ENCODE data around the gene ZFP36L1. TPM values are rescaled to one million over a fixed set of nuclear protein-coding genes. Genes with fewer than 3 reads are reported as not detected.

Gene ZFP36L1
- total RNA-seq, 1 experiment from 2014 or later: 304 TPM

GRCh38 chr14:68741839-68742470 lies 50.9 kb downstream of the ZFP36L1 start:
- Histone ChIP-seq H2AFZ (ENCODE audit: low read depth, low read length, poor library complexity, severe bottlenecking) (no peak overlapping the region), H3K4me2 (ENCODE audit: low read length) (no peak overlapping the region), H3K4me1 (ENCODE audit: control insufficient read depth in 1 of 2, insufficient read depth in 2 of 2, low read length in 2 of 2) (no peaks in the 10 kb centered on the region), H3K9me3 (ENCODE audit: control insufficient read depth in 1 of 2, insufficient read depth in 1 of 2, low read depth in 1 of 2, low read length in 2 of 2) (peaks cover 0 to 4% of the 10 kb centered on the region in 2 experiments; a peak in 1 of 4 replicates), H4K20me1 (ENCODE audit: insufficient read depth) (no peaks in the 10 kb centered on the region), H3K4me3 (replicated peaks in 1 of 2; ENCODE audit: low read depth in 1 of 2, low read length in 2 of 2) (no peak overlapping the region), H3K36me3 (ENCODE audit: control insufficient read depth in 1 of 2, insufficient read depth in 2 of 2, low read length in 2 of 2) (no peaks in the 10 kb centered on the region), H3K27me3 (ENCODE audit: insufficient read depth, low read length) (no peaks in the 10 kb centered on the region), H3K9me2 (ENCODE audit: insufficient read depth) (no peaks in the 10 kb centered on the region), H3K79me2 (ENCODE audit: insufficient read depth, low read length) (no peaks in the 10 kb centered on the region), H3K9ac (ENCODE audit: low read length) (no peak overlapping the region), H3K27ac (ENCODE audit: low read depth, low read length) (no peak overlapping the region)
- no TSS peak for BruUV-seq (replicated peaks)
- ChIA-PET CTCF (no interaction called here), RAD21 (ENCODE audit: low non-redundant PET in 1 of 2, low total read pairs in 2 of 2, uncharacterized antibody in 2 of 2, unreplicated experiment in 2 of 2) (no interaction called here), POLR2A (no interaction called here)
- TF ChIP-seq EZH2 (IDR thresholded peaks at IDR 0.05) (no peak), MAX (IDR thresholded peaks at IDR 0.05) (no peak), CTCF (IDR thresholded peaks at IDR 0.05 in 2 of 3, conservative IDR thresholded peaks at IDR 0.05 in 1 of 3; ENCODE audit: borderline replicate concordance in 1 of 3, insufficient read depth in 1 of 3, low read depth in 2 of 3, low read length in 2 of 3) (no peak)
- ATAC-seq (no peak), DNase-seq (ENCODE audit: low read depth, low spot score) (no peak)
- intact Hi-C loops (cut with micrococcal nuclease): no loop called here

DNA sequence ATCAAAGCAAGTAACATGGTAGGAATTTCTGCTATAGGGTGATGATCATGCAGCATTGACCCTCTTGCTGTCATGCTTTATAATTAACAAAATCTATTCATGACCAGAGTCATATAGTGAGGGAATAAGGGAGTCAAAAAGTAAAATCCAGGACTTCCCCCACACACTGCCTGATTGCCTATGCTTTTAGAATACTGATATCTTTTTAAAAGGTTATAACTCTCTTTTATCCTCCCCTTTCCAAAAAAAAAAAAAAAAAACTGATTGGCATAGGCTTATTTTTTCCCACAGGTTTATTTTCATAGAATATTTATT lies 51.4 kb downstream of the ZFP36L1 start:
- Histone ChIP-seq H3K4me1 (ENCODE audit: control insufficient read depth in 1 of 2, insufficient read depth in 2 of 2, low read length in 2 of 2) (no peaks in the 10 kb centered on the region; a peak in 1 of 4 replicates), H3K4me2 (ENCODE audit: low read length) (no peak overlapping the region), H3K9ac (ENCODE audit: low read length) (no peak overlapping the region), H3K27me3 (ENCODE audit: insufficient read depth, low read length) (no peaks in the 10 kb centered on the region), H3K4me3 (replicated peaks in 1 of 2; ENCODE audit: low read depth in 1 of 2, low read length in 2 of 2) (no peak overlapping the region), H3K27ac (ENCODE audit: low read depth, low read length) (no peak overlapping the region), H2AFZ (ENCODE audit: low read depth, low read length, poor library complexity, severe bottlenecking) (no peak overlapping the region), H4K20me1 (ENCODE audit: insufficient read depth) (no peaks in the 10 kb centered on the region), H3K79me2 (ENCODE audit: insufficient read depth, low read length) (no peaks in the 10 kb centered on the region), H3K9me3 (ENCODE audit: control insufficient read depth in 1 of 2, insufficient read depth in 1 of 2, low read depth in 1 of 2, low read length in 2 of 2) (peaks cover 0 to 4% of the 10 kb centered on the region in 2 experiments; a peak in 1 of 4 replicates), H3K36me3 (ENCODE audit: control insufficient read depth in 1 of 2, insufficient read depth in 2 of 2, low read length in 2 of 2) (no peaks in the 10 kb centered on the region), H3K9me2 (ENCODE audit: insufficient read depth) (no peaks in the 10 kb centered on the region)
- no TSS peak for BruUV-seq (replicated peaks)
- ChIA-PET POLR2A (no interaction called here), CTCF (no interaction called here), RAD21 (ENCODE audit: low non-redundant PET in 1 of 2, low total read pairs in 2 of 2, uncharacterized antibody in 2 of 2, unreplicated experiment in 2 of 2) (no interaction called here)
- intact Hi-C loops (cut with micrococcal nuclease): no loop called here
- DNase-seq (ENCODE audit: low read depth, low spot score) (no peak), ATAC-seq (no peak)
- TF ChIP-seq MAX (IDR thresholded peaks at IDR 0.05) (no peak), ZFX (IDR thresholded peaks at IDR 0.05) (no peak), POLR2A (IDR thresholded peaks at IDR 0.05; ENCODE audit: borderline replicate concordance, extremely low read depth, insufficient read depth, insufficient read length) (no peak), SRF (IDR thresholded peaks at IDR 0.05; ENCODE audit: low read depth) (no peak), ZNF274 (IDR thresholded peaks at IDR 0.05; ENCODE audit: low read depth, low read length) (no peak), FOSL1 (IDR thresholded peaks at IDR 0.05; ENCODE audit: low read depth) (no peak), TCF7L2 (IDR thresholded peaks at IDR 0.05; ENCODE audit: borderline replicate concordance, extremely low read depth, insufficient read depth, insufficient read length) (no peak), EGR1 (IDR thresholded peaks at IDR 0.05; ENCODE audit: low read depth) (no peak), REST (IDR thresholded peaks at IDR 0.05; ENCODE audit: low read depth) (no peak), SIN3A (IDR thresholded peaks at IDR 0.05; ENCODE audit: low read depth) (no peak), YY1 (IDR thresholded peaks at IDR 0.05; ENCODE audit: extremely low read depth, insufficient replicate concordance, low read depth, low read length) (no peak), EZH2 (IDR thresholded peaks at IDR 0.05) (no peak), POLR2AphosphoS5 (IDR thresholded peaks at IDR 0.05; ENCODE audit: low read depth, low read length) (no peak), EZH2phosphoT487 (IDR thresholded peaks at IDR 0.05; ENCODE audit: borderline replicate concordance) (no peak)
